Left kidney (tissue), 2 donors: ENCODE data around the gene IQCK. TPM values are rescaled to one million over a fixed set of nuclear protein-coding genes. Genes with fewer than 3 reads are reported as not detected.

Source experiments
- DNase-seq: peaks from one replicate; pipeline ENCODE4 v3.0.0-alpha.2; 2013
- polyA plus RNA-seq: library from polyadenylated mRNA; unstranded; fragments of 120-200 nt; gene quantifications from one replicate; pipeline ENCODE4 v1.2.1, GENCODE V29; 2013; ENCODE audit not compliant: insufficient read length

Gene IQCK
- polyA plus RNA-seq, 1 donor: 44.7 TPM

DNA sequence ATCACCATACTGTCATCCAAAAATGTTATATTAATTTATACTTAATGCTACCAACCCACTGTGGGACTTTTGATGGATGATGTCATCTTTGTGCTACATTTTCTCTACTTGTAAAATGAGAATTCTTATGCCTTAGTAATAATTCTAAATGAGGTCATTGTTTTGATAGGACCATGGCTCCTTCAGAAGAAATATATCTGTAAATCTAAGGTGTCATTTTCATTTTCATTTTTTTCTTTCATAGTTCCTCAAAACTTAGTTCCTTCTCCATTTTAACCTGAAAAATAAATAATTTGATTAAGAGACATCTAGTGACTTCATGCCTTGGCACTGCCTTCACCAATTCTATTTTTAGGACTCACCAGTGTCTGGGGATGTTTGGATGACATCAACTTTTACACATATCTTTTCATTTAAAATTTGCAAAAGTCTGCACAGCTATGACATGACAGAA, 117.9 kb downstream of the IQCK start:
- no peak for DNase-seq

GRCh38 chr16:19837331-19837980, 119.4 kb downstream of the IQCK start:
- DNase-seq: no peak

DNA sequence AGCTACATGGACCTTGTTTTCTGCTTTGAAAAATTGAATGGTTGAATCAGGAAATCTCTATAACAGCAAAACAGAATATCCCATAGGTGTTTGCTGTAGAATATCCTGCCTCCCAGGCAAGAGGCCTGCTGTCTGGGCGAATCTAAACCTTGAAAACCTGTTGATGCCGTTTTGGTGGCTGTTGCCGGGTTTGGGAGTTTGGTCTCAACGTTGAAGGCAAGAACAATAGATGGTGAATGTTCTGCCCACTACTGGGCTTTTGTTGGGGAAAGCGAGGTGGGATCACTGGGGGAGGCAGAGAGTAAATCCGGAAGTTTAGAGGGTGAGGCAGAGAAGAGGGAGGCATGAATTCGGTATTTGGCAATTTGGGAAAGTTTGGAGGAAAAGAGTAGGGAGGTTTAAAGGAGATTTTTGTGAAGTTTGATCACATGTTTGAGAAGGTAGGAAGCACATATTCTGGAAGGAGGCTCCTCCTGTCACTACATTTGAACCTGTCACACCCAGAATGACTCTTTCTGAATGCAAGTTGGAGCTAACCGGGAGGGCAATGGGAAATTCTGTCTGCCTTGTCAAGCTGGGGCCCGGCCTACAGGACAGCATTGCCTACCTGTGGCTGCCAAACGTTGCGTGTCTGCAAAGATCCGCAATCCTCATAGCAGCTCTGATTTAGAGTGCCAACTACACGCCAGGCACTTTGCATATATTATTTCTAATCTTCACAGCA, 120.1 kb downstream of the IQCK start:
- DNase-seq: no peak

GRCh38 chr16:19840524-19841110, 122.5 kb downstream of the IQCK start:
- no peak for DNase-seq

- no peak for DNase-seq
Observed at GRCh38 chr16:19841184-19841583, 123.1 kb downstream of the IQCK start.

DNA sequence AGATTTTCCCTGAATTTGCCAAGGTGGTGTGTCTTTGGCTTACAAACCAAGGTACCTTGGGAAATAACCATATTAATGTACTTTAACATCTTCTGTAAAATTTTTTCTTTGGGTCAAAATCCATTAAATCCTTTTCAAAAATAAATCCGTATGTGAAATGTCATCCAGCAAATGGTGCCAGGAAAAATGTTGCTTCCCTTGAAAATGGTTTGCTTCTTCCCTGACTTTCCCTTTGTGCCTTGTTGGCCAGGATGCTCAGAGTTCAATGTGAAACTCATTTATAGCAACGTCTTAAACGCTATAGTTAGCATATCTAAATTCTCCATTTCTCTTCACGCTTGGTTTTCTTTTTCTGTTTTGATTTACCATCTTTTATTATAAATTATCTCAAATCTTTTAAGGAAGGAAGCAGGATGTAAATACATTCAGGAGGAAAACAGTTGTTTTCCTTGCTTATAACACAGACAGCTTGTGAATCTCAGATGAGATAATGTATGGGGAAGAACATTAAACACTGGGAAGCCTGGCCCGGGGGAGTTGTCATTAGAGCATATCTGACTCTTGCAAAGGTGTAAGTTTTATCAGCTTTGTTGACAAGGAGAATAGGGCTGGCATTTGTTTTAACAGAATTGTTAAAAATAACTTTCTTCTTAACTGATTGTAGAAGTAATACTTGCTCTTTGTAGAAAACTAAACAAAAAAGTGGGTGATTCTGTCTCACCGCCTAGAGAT, 124.5 kb downstream of the IQCK start:
- no peak for DNase-seq

GRCh38 chr16:19843371-19843770, 125.3 kb downstream of the IQCK start:
- DNase-seq: no peak

- DNase-seq: no peak
Observed at GRCh38 chr16:19844945-19845641, 127.0 kb downstream of the IQCK start.

DNA sequence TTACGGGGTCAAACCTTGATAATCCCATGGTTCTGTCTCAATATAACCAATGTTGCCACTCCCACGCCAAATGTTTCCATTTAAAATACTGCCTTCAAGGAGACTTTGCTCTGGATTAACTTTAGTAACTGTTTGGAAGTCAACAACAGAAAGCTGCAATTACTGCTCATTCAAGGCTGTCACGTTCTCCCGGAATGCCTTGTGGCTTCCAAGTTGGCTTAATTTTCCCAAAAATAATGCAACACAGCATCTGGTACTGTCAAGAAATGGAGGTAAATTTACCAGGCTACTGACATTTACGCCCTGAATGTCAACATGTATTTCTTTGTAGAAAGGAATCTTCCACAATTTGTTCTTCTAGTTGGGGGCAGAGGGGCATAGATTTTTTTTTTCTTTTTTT, 128.4 kb downstream of the IQCK start:
- DNase-seq: no peak

DNA sequence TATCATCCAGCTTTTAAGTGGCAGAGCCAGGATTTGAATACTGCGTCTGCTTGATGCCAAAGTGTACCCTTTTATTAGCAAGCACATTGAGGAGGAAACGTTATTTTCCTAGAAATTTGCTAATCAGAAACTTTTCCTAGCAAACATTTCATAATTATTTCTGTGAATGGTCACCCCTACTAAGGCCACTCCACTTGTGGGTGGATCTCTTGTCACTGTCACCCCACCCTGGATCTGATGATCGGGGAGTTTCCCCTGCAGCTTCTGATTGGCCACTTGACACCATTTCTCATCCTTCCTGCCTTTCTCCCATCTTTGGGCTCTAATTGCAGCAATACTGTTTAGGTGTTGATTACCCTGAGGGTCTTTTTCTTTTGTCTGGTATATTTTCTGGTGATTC, 130.7 kb downstream of the IQCK start:
- DNase-seq: no peak

DNA sequence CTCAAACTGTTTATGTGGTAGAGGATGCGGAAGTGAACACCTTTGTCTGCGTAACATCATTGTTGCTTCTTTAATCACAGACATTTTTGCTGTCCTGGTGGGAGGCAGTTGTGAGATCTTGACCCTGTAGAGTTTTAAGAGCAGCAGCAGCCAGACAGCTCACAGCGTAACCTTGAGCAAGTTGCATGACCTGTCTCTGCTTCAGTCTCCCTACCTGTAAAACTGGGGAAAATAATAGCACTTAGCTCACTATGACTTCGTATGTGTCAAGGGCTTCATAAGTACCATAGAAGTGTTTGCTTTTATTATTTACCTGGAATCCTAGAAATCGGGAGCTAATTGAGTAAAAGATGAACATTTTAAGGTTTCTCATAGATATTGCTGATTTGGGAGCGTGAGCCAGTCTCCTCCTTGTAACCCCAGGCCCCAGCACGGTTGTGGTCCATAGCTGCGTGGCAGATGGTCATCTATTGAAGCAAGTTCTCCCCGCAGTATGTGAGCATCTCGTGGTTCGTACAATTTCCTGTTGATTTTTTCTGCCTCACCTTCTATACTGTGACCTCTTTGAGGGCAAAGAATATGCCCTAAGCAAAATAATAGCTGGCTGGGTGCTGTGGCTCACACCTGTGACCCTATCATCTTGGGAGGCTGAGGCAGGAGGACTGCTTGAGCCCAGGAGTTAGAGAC, 132.2 kb downstream of the IQCK start:
- DNase-seq: no peak

- no peak for DNase-seq
Observed at GRCh38 chr16:19851476-19851875, 133.4 kb downstream of the IQCK start.

DNA sequence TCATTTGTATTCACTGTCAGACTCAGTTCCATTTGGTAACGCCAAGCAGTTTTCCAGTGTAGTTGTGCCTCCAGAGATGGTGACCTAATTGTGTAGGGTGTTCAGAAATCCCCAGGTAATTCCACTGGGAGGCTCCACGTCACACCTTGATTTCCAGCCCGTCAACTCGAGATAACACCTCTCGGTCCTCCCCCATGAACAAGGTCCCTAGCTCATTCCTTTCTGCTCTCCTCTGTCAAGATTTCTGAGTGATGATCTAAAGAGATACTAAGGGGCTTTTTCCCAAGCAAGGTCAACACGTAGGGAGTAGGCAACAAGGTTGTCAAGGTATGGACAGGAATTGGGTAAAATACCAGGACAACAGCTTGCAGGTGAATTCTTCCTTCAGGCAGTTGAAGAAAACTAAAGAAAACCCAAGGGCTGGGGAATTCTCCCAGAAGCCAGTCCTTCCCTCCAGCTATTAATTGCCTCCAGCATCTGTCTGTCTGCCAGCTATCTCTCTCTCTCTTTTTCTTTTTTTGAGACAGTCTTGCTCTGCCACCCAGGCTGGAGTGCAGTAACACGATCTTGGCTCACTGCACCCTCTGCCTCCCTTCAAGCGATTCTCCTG, 135.2 kb downstream of the IQCK start:
- DNase-seq: no peak

DNA sequence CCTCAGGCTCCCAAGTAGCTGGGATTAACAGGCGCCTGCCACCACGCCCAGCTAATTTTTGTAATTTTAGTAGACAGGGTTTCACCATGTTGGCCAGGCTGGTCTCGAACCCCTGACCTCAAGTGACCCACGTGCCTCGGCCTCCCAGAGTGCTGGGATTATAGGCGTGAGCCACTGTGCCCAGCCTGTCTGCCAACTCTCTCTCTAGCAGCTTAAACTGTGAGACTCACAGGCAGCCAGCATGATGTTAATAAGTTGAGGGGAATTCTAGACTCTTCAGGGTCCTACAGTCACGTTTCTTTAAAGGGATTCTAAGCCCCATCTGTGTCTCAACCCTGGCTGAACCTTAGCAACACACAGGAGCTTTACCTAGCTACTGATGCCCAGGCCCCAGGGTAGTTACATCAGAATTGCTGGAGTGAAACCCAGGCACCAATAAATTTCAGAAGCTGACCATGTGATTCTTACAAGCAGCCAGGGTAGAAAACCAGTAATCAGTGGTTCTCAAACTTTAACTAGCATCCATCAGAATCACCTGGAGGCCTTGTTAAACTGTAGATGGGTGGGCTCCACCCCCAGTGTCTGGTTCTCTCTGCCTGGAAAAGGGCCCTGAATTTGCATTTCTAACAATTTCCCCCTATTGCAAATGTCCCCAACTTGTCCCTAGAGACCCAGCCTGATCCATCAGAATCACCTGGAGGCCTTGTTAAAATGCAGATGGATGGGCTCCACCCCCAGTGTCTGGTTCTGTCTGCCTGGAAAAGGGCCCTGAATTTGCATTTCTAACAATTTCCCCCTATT, 135.9 kb downstream of the IQCK start:
- peak; percentile 42 for DNase-seq

- no peak for DNase-seq
Observed at GRCh38 chr16:19854543-19854876, 136.4 kb downstream of the IQCK start.

- no peak for DNase-seq
Observed at GRCh38 chr16:19856120-19856519, 138.0 kb downstream of the IQCK start.

DNA sequence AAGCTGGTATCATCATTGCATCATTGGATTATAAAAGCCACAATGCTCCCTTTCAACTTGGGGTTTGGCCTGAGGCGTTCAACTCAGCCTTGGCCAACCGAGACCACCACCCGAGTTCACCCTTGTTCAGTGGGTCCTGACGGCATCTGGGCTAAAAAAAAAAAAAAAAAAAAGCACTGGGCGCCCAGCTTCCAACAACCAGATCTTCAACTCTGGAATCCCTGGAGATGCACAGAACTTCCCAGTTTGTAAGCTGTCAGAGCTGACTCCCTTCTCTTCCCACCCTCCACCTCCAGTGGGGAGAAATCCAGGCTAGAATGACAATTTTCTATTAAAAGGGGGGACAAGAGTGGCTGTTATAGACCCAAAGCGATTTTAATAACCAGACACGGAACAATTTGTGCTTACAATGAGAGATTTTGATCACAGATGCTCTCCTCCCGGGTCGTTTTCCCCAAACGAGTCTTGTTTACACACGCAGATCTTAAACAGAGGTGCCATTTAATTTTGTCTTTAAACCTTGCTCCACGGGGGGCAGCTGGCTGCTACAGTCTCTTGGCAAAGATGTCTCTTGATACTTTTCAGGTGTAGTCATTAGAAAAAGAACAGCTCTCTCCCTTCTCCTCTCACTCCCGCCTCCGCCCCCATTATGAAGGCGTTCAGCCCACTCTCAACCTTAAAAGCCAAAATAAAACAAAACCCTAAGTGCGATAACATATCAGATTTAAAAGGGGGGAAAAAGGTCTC, 139.7 kb downstream of the IQCK start:
- DNase-seq: no peak

DNA sequence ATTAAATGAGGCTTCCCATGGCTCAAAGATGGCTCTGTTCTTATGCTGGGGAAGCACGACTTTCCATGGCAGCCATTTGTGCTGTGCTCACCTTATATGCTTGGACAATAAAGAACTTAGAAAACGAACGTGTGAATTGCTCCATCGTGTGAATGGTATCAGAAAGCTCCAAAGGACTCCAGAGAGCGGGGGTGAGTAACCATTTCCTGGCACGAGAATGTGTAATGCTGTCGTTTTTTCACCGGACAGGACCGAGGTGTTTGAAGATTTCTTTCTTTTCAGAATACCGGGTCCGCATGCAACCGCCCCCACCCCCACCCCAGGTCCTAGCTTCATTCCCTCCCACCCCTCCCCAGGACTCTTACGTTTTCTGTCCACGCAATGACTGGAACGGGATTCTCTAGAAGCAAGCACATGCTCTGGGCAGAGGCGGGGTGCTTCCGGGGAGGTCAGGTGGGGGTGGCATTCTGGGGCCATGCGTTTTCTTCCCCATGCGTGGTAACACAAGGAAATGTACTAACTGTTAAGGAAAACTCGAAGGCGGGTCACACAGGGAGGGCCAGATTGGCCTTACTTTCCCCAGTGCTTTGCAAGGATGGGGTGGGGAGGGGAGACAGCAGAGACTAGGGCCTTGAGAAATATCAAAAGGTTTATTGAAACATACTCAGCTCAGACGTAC, 140.4 kb downstream of the IQCK start:
- no peak for DNase-seq

- no peak for DNase-seq
Observed at GRCh38 chr16:19859166-19859565, 141.1 kb downstream of the IQCK start.
